Panc1 (cell line): ENCODE data around the gene GCH1. TPM values are rescaled to one million over a fixed set of nuclear protein-coding genes. Genes with fewer than 3 reads are reported as not detected.

Source experiments
- ATAC-seq: fragments of 200-7000 bp; cut with Tn5 transposase; 2 replicates; pipeline ENCODE4 v1.9.1; 2020; ENCODE audit warnings: mild to moderate bottlenecking, moderate library complexity
- BruUV-seq: library from RNA; stranded (reverse); fragments of 400-500 nt; replicated peaks from 2 replicates; lab custom pipeline; 2021; lab: Mats Ljungman, UMichigan
- CTCF ChIA-PET: fragments of 300-600 bp; sonication (Branson Sonifier 250); formaldehyde crosslinking; loops from one replicate; lab custom pipeline; 2022; ENCODE audit warnings: antibody characterized with exemption; lab: Charles Lee
- POLR2A ChIA-PET: fragments of 300-600 bp; sonication (Branson Sonifier 250); formaldehyde crosslinking; loops from one replicate; lab custom pipeline; 2022; ENCODE audit warnings: antibody characterized with exemption; lab: Charles Lee
- DNase-seq: peaks from one replicate; pipeline ENCODE4 v3.0.0-alpha.2; 2010; ENCODE audit warnings: low read depth, low spot score
- H3K27ac ChIP-seq: 2 replicates; pipeline ENCODE4 v1.5.1; 2011; ENCODE audit warnings: mild to moderate bottlenecking, low read length, inconsistent platforms
- H3K27me3 ChIP-seq: fragments of 200-500 bp; sonication (Bioruptor generic); 2 replicates; pipeline ENCODE4 v1.6.0; 2014; ENCODE audit warnings: low read length, inconsistent platforms; ENCODE audit not compliant: control insufficient read depth, insufficient read depth
- H3K36me3 ChIP-seq: fragments of 200-500 bp; sonication (Bioruptor generic); 2 replicates; pipeline ENCODE4 v1.5.1; 2014; ENCODE audit warnings: inconsistent platforms, mild to moderate bottlenecking, low read length, moderate library complexity; ENCODE audit not compliant: control insufficient read depth, insufficient read depth
- H3K4me1 ChIP-seq: 2 replicates; pipeline ENCODE4 v1.5.1; 2011; ENCODE audit warnings: inconsistent platforms, mild to moderate bottlenecking, low read length, moderate library complexity; ENCODE audit not compliant: control insufficient read depth, insufficient read depth
- H3K4me3 ChIP-seq, 2 experiments: 2 replicates each; pipeline ENCODE4 v1.5.1; 2011 to 2012; ENCODE audit warnings: low read depth in 2 of 2, low read length in 2 of 2, mild to moderate bottlenecking in 2 of 2, inconsistent platforms in 1 of 2, moderate library complexity in 1 of 2
- H3K9me3 ChIP-seq: fragments of 200-500 bp; sonication (Bioruptor generic); 2 replicates; pipeline ENCODE4 v1.5.1; 2014; ENCODE audit warnings: low read depth, mild to moderate bottlenecking, inconsistent platforms, low read length, moderate library complexity; ENCODE audit not compliant: control insufficient read depth, insufficient read depth
- POLR2AphosphoS5 ChIP-seq: IDR thresholded peaks from 2 replicates; pipeline ENCODE4 v1.6.1; 2012; ENCODE audit warnings: mild to moderate bottlenecking, low read depth, low read length, moderate library complexity
- SIN3A ChIP-seq: IDR thresholded peaks from 2 replicates; pipeline ENCODE4 v1.6.1; 2012; ENCODE audit warnings: low read depth, mild to moderate bottlenecking, low read length, moderate library complexity, borderline replicate concordance; ENCODE audit not compliant: insufficient read depth
- TCF7L2 ChIP-seq: IDR thresholded peaks from 2 replicates; pipeline ENCODE4 v1.6.1; 2011; ENCODE audit warnings: mild to moderate bottlenecking, low read depth, low read length, inconsistent platforms
- in situ Hi-C: cut with HindIII; loops from 2 replicates; pipeline ENCODE4 v1.10.0; 2016; ENCODE audit warnings: low sequenced_read_pairs, low pct_unique_long_range_greater_than_20kb
- intact Hi-C: fragments of 100-400 bp; cut with micrococcal nuclease; formaldehyde crosslinking; loops from one replicate; pipeline ENCODE4 v1.10.0; 2022; ENCODE audit not compliant: unreplicated experiment
- total RNA-seq: library from RNA; stranded (reverse); gene quantifications from one replicate; pipeline ENCODE4 v1.2.1, GENCODE V29; 2021; ENCODE audit not compliant: unreplicated experiment
- TF ChIP-seq, protein P1 (sequence below): fragments of 450-650 bp; IDR thresholded peaks from 2 replicates; pipeline ENCODE4 v1.5.1; 2017; ENCODE audit warnings: mild to moderate bottlenecking
- TF ChIP-seq, protein P2 (sequence below), 2 experiments: IDR thresholded peaks; 2 replicates each; pipeline ENCODE4 v1.6.1; 2011 to 2012; ENCODE audit warnings: low read depth in 2 of 2, control low read depth in 1 of 2, low read length in 1 of 2, mild to moderate bottlenecking in 1 of 2, moderate library complexity in 1 of 2; ENCODE audit not compliant: insufficient read depth in 1 of 2

The GCH1 gene
- total RNA-seq, 1 experiment from 2014 or later, result 3.6 TPM

DNA sequence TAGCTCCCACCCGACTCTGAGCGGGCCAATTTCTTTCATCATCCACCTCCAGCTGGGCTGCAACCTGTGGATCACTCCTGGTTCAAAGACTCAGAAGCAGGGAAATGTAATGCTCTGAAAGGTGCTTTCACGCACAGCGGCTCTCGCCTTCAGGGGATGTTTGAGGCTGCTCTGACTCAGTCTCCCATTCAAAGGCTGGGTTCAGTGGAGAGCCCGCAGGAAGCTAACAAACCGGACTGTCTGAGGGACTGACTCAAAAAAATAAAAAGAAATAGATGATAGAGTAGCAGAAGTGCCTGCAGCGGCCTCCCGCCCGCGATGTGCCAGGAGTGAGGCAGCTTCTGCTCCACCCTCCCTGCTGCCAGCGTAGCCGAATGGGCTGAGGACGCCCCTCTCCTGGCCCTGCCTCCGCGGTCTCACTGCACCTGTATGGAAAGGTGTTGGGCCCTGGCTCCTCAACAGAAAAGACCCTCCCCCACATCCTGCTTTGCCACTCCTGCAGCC lies 98.0 kb downstream of the GCH1 start:
- ChIA-PET POLR2A (no interaction called here), CTCF (interaction anchor here (1.7 kb wide), 1 partner anchor 241 kb away, joined by 8 read pairs; no protein-coding TSS in a partner anchor)
- Histone ChIP-seq H3K9me3 (no peaks in the 10 kb centered on the region), H3K36me3 (no peaks in the 10 kb centered on the region), H3K4me3 (no peak overlapping the region), H3K27ac (no peak overlapping the region), H3K27me3 (no peaks in the 10 kb centered on the region), H3K4me1 (no peaks in the 10 kb centered on the region)
- no peak for DNase-seq
- intact Hi-C loops (loop anchor here (10.0 kb wide), 1 partner anchor 240 kb away; the partner anchor contains the start of gene SAMD4A), in situ Hi-C loops (no loop called here)
- ATAC-seq, result no peak
- BruUV-seq, result no TSS peak
- TF ChIP-seq SIN3A, result no peak
- TF ChIP-seq, protein P1, sequence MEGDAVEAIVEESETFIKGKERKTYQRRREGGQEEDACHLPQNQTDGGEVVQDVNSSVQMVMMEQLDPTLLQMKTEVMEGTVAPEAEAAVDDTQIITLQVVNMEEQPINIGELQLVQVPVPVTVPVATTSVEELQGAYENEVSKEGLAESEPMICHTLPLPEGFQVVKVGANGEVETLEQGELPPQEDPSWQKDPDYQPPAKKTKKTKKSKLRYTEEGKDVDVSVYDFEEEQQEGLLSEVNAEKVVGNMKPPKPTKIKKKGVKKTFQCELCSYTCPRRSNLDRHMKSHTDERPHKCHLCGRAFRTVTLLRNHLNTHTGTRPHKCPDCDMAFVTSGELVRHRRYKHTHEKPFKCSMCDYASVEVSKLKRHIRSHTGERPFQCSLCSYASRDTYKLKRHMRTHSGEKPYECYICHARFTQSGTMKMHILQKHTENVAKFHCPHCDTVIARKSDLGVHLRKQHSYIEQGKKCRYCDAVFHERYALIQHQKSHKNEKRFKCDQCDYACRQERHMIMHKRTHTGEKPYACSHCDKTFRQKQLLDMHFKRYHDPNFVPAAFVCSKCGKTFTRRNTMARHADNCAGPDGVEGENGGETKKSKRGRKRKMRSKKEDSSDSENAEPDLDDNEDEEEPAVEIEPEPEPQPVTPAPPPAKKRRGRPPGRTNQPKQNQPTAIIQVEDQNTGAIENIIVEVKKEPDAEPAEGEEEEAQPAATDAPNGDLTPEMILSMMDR, result no peak
- no peak for TF ChIP-seq POLR2AphosphoS5
- TF ChIP-seq, protein P2, sequence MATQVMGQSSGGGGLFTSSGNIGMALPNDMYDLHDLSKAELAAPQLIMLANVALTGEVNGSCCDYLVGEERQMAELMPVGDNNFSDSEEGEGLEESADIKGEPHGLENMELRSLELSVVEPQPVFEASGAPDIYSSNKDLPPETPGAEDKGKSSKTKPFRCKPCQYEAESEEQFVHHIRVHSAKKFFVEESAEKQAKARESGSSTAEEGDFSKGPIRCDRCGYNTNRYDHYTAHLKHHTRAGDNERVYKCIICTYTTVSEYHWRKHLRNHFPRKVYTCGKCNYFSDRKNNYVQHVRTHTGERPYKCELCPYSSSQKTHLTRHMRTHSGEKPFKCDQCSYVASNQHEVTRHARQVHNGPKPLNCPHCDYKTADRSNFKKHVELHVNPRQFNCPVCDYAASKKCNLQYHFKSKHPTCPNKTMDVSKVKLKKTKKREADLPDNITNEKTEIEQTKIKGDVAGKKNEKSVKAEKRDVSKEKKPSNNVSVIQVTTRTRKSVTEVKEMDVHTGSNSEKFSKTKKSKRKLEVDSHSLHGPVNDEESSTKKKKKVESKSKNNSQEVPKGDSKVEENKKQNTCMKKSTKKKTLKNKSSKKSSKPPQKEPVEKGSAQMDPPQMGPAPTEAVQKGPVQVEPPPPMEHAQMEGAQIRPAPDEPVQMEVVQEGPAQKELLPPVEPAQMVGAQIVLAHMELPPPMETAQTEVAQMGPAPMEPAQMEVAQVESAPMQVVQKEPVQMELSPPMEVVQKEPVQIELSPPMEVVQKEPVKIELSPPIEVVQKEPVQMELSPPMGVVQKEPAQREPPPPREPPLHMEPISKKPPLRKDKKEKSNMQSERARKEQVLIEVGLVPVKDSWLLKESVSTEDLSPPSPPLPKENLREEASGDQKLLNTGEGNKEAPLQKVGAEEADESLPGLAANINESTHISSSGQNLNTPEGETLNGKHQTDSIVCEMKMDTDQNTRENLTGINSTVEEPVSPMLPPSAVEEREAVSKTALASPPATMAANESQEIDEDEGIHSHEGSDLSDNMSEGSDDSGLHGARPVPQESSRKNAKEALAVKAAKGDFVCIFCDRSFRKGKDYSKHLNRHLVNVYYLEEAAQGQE (IDR thresholded peaks at IDR 0.05; ENCODE audit: insufficient read depth in 1 of 2, low read depth in 2 of 2, low read length in 1 of 2), result no peak
- no peak for TF ChIP-seq TCF7L2

DNA sequence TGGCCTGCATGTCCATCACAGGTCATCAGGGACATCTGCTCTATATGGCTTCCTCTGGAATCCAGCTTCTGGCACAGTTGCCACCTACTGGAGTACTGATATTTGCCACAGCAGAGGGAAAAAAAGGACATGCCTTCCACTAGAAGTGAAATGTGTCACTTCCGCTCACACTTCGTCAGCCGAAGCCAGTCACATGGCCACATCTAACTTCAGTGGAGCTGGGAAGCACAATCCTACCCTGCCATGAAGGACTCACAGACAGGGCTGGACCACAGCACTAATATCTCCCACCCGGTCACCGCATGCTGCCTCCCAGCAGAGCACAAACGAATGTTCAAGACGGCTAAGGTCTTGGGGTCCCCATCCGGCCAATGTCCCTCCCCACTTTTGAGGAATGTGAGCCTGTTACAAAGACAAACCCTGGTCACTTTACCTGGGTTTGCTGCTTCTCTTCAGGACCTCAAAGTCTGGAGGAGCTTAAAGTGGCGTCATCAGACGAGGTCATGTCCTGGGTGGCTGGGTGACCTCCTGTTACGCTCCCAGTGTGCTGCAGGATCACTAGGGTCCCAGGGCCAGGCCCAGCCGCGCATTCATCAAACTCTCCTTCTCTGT lies 98.6 kb downstream of the GCH1 start:
- intact Hi-C loops (loop anchor here (10.0 kb wide), 1 partner anchor 239 kb away; the partner anchor contains the start of gene SAMD4A), in situ Hi-C loops (no loop called here)
- CTCF ChIA-PET, result no interaction called here
- H3K36me3 ChIP-seq, result no peaks in the 10 kb centered on the region
- ATAC-seq, result no peak
- no peaks in the 10 kb centered on the region for H3K4me1 ChIP-seq
- no peaks in the 10 kb centered on the region for H3K27me3 ChIP-seq
- POLR2A ChIA-PET, result no interaction called here
- DNase-seq, result no peak
- no peak overlapping the region for H3K4me3 ChIP-seq
- no TSS peak for BruUV-seq
- H3K9me3 ChIP-seq, result no peaks in the 10 kb centered on the region
- H3K27ac ChIP-seq, result no peak overlapping the region
- no peak for TF ChIP-seq SIN3A
- TF ChIP-seq POLR2AphosphoS5, result no peak

DNA sequence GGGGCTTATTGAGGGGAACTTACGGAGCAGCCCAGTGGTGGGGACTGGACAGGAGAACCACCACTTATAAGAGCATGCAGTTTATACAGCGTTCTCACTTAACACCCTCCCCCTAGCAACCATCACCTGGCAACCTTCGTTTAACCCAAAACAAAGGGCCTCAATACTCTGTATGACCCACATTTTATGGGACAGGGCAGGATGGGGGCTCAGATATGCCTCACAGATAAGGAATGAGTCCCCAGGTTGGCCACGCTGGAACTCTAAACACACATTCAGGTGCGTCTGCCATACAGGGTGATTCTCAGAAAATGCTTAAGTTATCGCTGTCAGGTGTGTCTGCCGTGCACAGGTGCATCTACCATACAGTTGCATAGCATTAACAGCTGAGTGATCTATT lies 99.2 kb downstream of the GCH1 start:
- H3K4me3 ChIP-seq, result no peak overlapping the region
- no TSS peak for BruUV-seq
- no peaks in the 10 kb centered on the region for H3K4me1 ChIP-seq
- ATAC-seq, result no peak
- H3K27me3 ChIP-seq, result no peaks in the 10 kb centered on the region
- intact Hi-C loops, result loop anchor here (10.0 kb wide), 1 partner anchor 239 kb away; the partner anchor contains the start of gene SAMD4A
- TF ChIP-seq, protein P2 (IDR thresholded peaks at IDR 0.05; ENCODE audit: insufficient read depth in 1 of 2, low read depth in 2 of 2, low read length in 1 of 2), result no peak
- TF ChIP-seq POLR2AphosphoS5, result no peak
- TF ChIP-seq, protein P1, result no peak
- no peak for TF ChIP-seq TCF7L2
- TF ChIP-seq SIN3A, result no peak
- H3K27ac ChIP-seq, result no peak overlapping the region
- no peaks in the 10 kb centered on the region for H3K36me3 ChIP-seq
- POLR2A ChIA-PET, result interaction anchor here (0.5 kb wide), 1 partner anchor 1279 kb away, joined by 7 read pairs; no protein-coding TSS in a partner anchor
- in situ Hi-C loops, result no loop called here
- DNase-seq, result no peak
- no peaks in the 10 kb centered on the region for H3K9me3 ChIP-seq
- CTCF ChIA-PET, result no interaction called here
